GM21723 (cell line): ENCODE results near the gene MRPL46.
"Not testable (repeated sequence)": the region's sequence is repeated elsewhere in the genome, so short reads cannot be mapped to it uniquely, and the experiment has no call there.

Experiments
- ATAC-seq: cut with Tn5 transposase; IDR thresholded peaks from one replicate; pipeline ENCODE4 v1.9.1; 2021; ENCODE audit warnings: mild to moderate bottlenecking, moderate library complexity; ENCODE audit not compliant: unreplicated experiment

Gene MRPL46

DNA sequence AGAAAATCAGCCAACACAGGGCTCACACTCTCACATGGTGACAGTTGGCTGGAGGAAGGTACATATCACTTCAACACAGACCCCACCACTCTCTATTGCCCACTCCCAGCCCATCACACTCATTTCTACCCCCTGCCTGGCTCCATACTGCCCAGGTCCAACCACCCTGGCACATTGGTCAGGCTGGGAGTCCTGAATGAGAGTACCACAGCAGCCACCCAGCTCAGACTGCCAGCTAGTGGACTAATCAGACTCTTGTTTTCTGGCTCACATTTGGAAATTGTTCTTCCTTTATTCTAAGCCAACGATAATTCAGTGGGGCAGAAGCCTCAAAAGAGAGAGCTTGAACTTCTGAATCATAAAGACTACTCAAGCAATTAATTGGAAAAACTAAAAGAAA, 20.0 kb downstream of the MRPL46 start:
- no peak for ATAC-seq

DNA sequence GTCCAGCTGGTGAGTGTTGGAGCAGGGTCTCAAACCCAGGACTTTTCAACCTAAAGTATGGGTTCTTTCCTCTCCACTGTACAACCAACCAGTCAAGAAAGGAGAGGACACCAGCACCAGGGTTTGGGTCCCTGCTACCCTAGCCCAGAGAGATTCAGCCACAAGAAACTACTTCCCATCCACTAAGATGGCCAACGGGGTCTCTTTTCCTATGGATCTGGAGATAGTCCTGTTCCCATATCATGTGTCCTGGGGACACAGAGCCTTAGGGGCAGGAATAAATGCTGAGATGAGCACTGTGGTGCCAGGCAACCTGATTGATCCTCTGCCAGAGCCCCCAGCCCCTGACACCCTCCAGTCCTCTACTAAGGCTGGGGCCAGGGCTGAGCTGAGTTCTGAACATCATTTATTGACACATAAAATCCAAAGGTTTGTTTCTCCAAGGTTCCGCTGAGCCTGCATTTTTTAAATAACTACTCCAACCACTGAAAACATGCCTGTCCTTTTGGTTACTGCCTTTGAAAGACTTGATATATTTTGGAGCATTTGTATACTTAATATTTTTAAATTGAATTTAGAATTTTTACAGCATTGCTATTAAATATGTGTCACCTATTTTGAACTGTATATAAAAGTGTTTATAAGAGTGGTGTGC, 26.0 kb downstream of the MRPL46 start:
- no peak for ATAC-seq

DNA sequence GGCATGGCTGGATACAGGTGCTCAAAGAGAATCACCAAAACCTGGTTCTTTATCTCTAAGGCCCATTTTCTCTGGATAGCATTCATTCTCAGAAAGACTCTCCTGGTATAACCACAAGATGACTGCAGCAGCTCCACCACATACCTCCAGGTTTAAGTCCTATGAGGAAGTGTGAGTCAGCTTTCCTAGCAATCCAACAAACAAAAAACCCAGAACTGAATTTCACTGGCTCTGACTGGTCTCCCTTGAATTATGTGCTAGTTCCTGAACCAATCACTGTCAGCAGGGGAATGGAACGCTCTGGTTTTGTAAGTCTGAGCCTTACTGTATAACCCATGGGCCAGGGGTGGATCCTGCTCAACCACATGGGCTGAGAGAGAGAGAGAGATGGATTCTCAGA, 27.2 kb downstream of the MRPL46 start:
- ATAC-seq: no peak

DNA sequence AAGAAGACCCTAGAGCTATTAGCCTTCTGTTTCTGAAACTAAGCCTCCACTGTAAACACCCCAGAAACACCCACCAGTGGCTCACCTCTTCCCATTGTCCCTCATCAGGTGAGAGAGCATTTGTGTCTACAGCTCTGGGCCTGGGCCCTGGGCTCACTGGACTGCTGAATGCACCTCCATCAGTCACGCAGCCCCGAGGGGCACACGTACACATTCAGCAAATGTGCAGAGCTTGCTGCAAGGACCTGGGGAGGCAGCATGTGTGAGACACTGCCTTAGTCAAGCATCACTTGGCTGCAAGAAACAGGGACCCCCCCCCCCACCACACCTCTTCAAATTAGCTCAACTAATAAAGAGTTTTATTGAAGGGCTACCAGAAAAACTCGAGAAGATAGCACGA, 29.0 kb downstream of the MRPL46 start:
- no peak for ATAC-seq

DNA sequence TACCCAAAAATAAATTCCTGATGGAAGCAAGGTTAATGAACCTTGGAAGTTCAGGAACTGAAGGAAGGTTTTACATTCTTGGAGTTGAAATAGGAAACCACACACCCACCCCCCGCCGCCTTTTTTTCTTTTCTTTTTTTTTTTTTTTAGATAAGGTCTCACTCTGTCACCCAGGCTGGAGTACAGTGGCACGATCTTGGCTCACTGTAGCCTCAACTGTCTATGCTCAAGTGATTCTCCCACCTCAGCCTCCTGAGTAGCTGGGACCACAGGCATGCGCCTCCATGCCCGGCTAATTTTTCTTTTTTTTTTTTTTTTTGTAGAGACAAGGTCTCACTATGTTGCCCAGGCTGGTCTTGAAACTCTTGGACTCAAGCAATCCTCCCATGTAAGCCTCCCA, 33.1 kb downstream of the MRPL46 start:
- ATAC-seq: not testable (repeated sequence)

DNA sequence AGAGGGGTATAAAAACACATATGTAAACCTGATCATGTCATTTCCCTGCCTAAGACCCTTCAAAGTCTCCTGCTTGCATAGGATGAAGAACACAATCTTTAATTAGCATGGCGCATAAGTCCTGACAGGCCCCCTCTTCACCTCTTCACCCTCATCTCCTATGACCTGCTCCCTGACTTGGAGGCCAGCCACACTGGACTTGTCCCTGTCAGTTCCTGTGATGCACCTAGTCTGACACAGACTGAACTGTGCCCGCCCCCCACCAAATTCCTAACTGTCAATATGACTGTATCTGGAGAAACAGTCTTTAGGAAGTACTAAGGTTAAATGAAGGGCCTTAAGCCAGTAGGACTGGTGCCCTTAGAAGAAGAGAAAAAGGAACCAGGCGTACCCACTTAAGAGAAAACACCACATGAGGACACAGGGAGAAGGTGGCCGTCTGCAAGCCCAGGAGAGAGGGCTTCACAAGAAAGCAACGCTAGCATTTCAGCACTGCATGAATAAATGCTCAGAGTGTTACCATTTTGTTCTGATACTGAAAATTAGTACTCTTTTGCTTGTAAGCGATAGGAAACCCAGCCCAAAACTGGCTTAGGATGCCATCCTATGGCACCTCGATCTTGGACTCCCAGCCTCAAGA, 34.0 kb downstream of the MRPL46 start:
- ATAC-seq: no peak

DNA sequence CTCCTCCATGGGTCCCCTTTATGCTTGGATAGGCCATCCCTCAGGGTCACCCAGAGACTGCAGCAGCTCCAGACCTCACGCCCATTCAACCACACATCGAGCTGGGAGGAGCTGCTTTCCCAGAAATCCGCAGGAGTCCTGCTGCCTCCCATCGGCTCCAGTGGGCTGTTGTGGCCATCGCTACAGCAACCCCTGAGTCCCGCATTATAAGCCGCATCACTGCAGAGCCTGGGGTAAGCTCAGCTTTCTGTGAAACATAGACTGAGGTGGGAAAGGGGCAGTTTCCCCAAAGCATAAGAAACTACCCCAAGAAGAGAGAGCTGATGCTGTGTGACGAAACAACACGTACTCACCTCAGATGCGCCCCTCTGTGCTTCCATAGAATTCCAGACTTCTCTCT, 35.7 kb downstream of the MRPL46 start:
- ATAC-seq: no peak

DNA sequence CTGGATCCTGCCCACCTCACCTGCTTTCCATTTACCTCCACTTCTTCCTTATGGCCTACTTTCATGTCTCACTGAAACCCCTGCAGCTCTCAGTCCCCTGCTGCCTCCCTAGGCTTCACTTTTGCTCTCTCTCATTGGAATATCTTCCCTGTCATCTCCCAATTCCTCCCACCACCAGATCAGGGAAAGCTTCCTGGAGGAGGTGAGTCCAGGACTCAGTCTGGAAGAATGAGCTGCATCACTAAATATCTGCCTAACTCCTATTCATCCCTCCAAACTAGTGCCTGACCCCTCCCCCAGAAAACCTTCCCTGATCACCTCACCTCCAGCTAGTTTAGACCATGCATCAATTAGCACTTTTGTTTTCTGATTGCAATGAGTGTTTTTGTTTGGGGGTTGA, 37.1 kb downstream of the MRPL46 start:
- no peak for ATAC-seq

DNA sequence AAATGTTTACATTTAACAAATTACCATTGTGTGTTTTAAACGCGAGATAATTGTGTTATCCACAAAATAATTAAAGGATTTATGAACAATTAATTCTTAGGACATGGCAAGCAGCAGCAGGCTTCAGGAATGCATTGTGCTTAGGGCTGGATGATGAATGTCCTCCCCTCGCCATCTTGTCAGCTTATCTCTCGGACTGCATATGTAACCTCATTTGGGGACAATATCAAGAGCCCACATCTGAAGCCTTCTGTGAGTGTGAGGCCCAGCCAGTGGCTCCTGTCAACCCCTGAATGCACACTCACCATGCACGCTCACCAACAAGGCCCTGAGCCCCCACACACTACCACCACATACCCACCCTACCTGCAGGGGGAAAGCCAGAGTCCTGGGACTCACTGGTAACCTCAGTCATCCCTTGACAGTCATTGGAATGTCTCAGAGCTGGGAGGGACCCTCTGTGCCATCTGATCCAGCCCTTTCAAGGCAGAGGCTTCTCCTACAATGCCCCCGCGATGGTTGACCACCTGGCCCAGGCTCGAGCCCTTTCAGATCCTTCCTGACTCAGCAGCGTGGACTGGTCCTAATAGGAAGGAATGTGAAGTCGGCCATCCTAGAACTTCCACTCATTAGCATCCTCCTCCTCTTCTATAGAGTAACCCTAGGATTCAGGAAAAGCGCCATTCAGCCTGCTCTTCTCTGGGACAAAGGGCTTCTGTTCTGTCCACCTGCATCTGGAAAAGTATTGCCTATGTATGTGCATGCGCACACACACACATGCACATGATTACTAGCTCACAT, 38.2 kb downstream of the MRPL46 start:
- ATAC-seq: no peak

DNA sequence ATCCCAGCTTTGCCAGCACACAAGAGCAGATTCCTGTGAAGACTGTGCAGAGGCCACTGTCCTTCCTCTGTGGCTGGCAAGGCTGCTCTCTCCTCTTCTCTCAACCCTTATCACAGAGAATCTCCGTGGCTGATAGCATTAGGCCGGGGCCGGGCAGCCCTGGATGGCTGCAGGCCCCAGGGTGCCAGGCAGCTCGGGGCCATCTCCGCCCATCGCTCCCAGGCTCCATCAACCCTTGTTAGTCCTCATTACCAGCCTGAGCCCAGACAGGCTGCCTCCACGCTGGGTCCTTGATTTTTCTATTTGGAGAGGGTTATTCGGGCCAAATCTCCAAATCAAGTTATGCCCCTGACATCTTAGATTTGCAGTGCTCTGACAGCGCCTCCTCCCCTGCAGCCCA, 39.1 kb downstream of the MRPL46 start:
- ATAC-seq: no peak

DNA sequence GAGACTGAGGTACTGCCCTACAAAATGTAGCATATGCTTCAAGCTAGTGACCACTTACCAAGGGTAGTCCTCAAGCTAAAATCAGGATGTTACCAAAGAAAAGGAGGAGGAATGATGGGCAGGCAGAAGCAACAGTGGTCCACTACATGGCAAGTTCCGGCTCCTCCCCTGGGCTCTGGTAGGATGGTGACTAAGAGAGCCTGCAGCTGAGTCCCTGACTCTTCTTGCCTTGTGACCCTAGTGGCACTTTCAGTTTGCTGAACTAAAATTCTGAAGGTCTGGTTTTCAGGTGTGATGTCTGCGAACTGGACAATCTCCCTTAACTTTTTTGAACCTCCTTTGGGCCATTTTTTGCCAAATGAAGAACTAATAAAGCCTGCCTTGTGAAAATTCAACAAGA, 40.9 kb downstream of the MRPL46 start:
- ATAC-seq: no peak

DNA sequence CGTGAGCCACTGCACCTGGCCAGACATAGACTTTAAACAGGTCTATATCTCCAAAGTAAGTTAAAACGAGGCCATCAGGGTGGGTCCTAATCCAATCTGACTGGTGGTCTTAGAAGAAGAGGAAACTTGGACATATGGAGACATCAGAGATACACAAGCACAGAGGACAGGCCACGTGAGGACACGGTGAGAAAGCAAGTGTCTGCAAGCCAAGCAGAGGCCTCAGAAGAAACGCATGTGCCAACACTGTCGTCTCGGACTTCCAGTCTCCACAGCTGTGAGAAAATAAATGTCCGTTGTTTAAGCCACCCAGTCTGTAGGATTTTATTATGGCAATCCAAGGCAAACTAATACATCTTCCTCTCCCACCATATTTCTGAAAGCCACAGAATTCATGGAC, 43.9 kb downstream of the MRPL46 start:
- no peak for ATAC-seq

DNA sequence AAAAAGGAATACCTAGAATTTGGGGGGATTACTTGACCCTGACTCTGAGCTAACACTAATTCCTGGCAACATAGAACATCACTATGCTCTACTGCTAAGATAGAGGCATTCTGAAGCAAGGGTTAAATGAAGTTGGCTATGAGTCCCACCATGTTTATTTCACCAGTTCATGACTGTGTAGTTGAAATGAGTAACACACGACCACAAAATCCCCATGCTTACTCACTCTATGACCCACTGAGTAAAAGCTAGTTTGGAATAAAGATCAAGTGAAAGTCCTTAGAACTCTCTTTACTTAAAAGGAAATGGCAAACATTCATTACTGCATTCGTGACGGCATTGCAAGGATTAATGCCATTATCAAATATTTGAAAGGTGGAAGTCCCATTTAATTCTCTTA, 47.4 kb downstream of the MRPL46 start:
- ATAC-seq: no peak
